ENCODE results near the gene MARCHF9.

- TF ChIP-seq ZFX (IDR thresholded peaks at IDR 0.05; ENCODE audit: borderline replicate concordance) (no peak), CTCF (IDR thresholded peaks at IDR 0.05) (no peak)
Observed at GRCh38 chr12:57731411-57732080, 23.4 kb upstream of the MARCHF9 start.
